HCT116 (cell line): ENCODE measurements around the gene ATP4A.

Experiments used
- CBX3 ChIP-seq: IDR thresholded peaks from 2 replicates; pipeline ENCODE4 v1.6.1; 2012; ENCODE audit warnings: low read depth
- CTCF ChIP-seq, 3 experiments: fragments of 200-600 bp in 1 of 3; sonication (generic) in 1 of 3; IDR thresholded peaks in 2 of 3; conservative IDR thresholded peaks in 1 of 3; 2 replicates each; pipeline ENCODE4 v1.5.1; 2012 to 2017; ENCODE audit warnings: low read depth in 2 of 3, low read length in 2 of 3, antibody characterized with exemption in 1 of 3, borderline replicate concordance in 1 of 3, control low read depth in 1 of 3, mild to moderate bottlenecking in 1 of 3, mixed read lengths in 1 of 3, mixed run types in 1 of 3, moderate library complexity in 1 of 3; ENCODE audit not compliant: insufficient read depth in 1 of 3
- EZH2 ChIP-seq: fragments of 200-600 bp; sonication (generic); IDR thresholded peaks from 2 replicates; pipeline ENCODE4 v1.6.1; 2017; ENCODE audit warnings: antibody characterized with exemption, mixed run types
- JUND ChIP-seq: IDR thresholded peaks from 2 replicates; pipeline ENCODE4 v1.6.1; 2012
- POLR2A ChIP-seq: IDR thresholded peaks from 2 replicates; pipeline ENCODE4 v1.7.0; 2011; ENCODE audit warnings: borderline replicate concordance; ENCODE audit not compliant: insufficient read depth, insufficient read length; ENCODE audit errors: extremely low read depth
- POLR2AphosphoS5 ChIP-seq: IDR thresholded peaks from 2 replicates; pipeline ENCODE4 v1.6.1; 2011; ENCODE audit warnings: mild to moderate bottlenecking, low read depth, low read length, moderate library complexity
- RAD21 ChIP-seq: IDR thresholded peaks from 2 replicates; pipeline ENCODE4 v1.6.1; 2012; ENCODE audit warnings: low read depth, mild to moderate bottlenecking
- REST ChIP-seq: IDR thresholded peaks from 2 replicates; pipeline ENCODE4 v1.6.1; 2012; ENCODE audit warnings: low read depth
- SIN3A ChIP-seq: IDR thresholded peaks from 2 replicates; pipeline ENCODE4 v1.6.1; 2012; ENCODE audit warnings: low read depth
- SP1 ChIP-seq: IDR thresholded peaks from 2 replicates; pipeline ENCODE4 v1.6.1; 2012; ENCODE audit warnings: low read depth
- YY1 ChIP-seq: IDR thresholded peaks from 2 replicates; pipeline ENCODE4 v1.6.1; 2011; ENCODE audit warnings: low read length, low read depth, moderate library complexity, mild to moderate bottlenecking; ENCODE audit not compliant: insufficient replicate concordance; ENCODE audit errors: extremely low read depth
- ZNF274 ChIP-seq: fragments of 200-500 bp; sonication (Bioruptor generic); IDR thresholded peaks from 2 replicates; pipeline ENCODE4 v1.6.1; 2014; ENCODE audit warnings: mild to moderate bottlenecking, low read depth, low read length, inconsistent platforms
- TF ChIP-seq, protein P1 (sequence below): IDR thresholded peaks from 2 replicates; pipeline ENCODE4 v1.6.1; 2012

GRCh38 chr19:35596366-35596999 lies 33.0 kb upstream of the ATP4A start:
- TF ChIP-seq POLR2A (no peak), REST (no peak), CTCF (IDR thresholded peaks at IDR 0.05 in 2 of 3, conservative IDR thresholded peaks at IDR 0.05 in 1 of 3; ENCODE audit: borderline replicate concordance in 1 of 3, insufficient read depth in 1 of 3, low read depth in 2 of 3, low read length in 2 of 3) (no peak), EZH2 (no peak), SIN3A (no peak), POLR2AphosphoS5 (no peak), ZNF274 (no peak), YY1 (no peak), SP1 (no peak; the same call in 1 of the 2 replicates), JUND (no peak), CBX3 (no peak), RAD21 (no peak)
- TF ChIP-seq, protein P1, sequence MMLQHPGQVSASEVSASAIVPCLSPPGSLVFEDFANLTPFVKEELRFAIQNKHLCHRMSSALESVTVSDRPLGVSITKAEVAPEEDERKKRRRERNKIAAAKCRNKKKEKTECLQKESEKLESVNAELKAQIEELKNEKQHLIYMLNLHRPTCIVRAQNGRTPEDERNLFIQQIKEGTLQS = no peak
